ENCODE data around the gene DLG4. TPM values are rescaled to one million over a fixed set of nuclear protein-coding genes. Genes with fewer than 3 reads are reported as not detected.
"Not testable (repeated sequence)": the region's sequence is repeated elsewhere in the genome, so short reads cannot be mapped to it uniquely, and the experiment has no call there.

DLG4 gene
- total RNA-seq, 2 donors from 2014 or later: 9.8 to 16.1 TPM

DNA sequence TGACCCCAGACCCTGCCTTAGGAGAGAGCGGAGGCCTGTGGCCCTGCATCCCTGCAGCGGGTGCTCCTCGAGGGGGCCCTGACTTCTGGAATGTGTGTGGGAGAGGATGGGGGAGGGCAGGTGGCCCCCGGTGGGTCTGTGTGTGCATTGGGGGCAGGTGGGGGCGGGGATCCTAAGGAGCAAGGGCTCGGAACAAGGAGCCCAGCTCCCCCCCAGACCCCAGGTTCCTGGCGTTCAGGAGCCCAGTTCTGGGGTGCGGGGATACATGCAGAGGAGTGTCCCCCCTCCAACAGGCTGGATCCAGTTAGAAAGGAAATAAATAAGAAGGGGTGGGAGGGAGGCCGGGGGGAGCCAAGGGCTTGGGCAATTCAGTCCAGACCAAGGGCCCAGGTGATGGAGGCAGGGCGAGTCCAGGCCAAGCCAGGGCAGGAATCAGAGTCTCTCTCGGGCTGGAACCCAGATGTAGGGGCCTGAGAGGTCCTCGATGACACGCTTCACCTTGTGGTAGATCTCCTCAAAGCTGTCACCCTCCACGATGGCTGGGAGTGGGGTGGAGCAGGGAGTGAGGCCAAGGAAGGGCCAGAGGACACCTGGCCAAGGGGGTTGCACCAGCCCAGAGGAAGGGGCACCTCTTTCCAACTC lies 29.2 kb downstream of the DLG4 start:
- no peak for DNase-seq
- no peaks in the 10 kb centered on the region for H3K9me3 ChIP-seq (ENCODE audit: control insufficient read depth, low read length, poor library complexity, severe bottlenecking)
- H3K4me3 Mint-ChIP-seq: no peak overlapping the region
- H3K27me3 Mint-ChIP-seq: peaks cover 4% of the 10 kb centered on the region
- H3K27ac Mint-ChIP-seq: no peak overlapping the region
- ATAC-seq: no peak
- H3K36me3 Mint-ChIP-seq (ENCODE audit: low read depth): peaks cover 3% of the 10 kb centered on the region
- H3K4me1 Mint-ChIP-seq: peaks cover 11% of the 10 kb centered on the region

DNA sequence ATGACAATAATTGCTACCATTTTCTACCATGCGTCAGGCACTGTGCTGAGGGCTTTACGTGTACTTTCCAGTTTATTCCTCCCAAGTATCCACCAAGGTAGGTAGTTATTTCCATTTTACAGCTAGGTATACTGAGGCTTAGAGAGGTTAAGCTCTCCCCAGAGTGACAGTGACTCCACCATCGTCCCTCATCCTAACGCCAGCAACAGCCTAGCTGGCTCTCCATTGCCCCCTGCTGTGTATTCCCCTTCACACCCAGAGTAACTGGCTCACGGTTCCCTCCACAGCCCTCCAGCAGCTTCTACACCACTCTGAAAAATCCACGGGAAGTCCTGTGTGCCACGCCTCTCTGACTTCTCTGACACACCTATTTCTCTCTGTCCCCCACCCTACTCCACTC lies 33.4 kb downstream of the DLG4 start:
- H3K27ac Mint-ChIP-seq: no peak overlapping the region
- no peaks in the 10 kb centered on the region for H3K9me3 ChIP-seq (ENCODE audit: control insufficient read depth, low read length, poor library complexity, severe bottlenecking)
- ATAC-seq: peak; percentile 32
- no peak for DNase-seq
- H3K36me3 Mint-ChIP-seq (ENCODE audit: low read depth): no peaks in the 10 kb centered on the region
- peaks cover 4% of the 10 kb centered on the region for H3K27me3 Mint-ChIP-seq
- H3K4me1 Mint-ChIP-seq: peaks cover 8% of the 10 kb centered on the region
- H3K4me3 Mint-ChIP-seq: no peak overlapping the region

DNA sequence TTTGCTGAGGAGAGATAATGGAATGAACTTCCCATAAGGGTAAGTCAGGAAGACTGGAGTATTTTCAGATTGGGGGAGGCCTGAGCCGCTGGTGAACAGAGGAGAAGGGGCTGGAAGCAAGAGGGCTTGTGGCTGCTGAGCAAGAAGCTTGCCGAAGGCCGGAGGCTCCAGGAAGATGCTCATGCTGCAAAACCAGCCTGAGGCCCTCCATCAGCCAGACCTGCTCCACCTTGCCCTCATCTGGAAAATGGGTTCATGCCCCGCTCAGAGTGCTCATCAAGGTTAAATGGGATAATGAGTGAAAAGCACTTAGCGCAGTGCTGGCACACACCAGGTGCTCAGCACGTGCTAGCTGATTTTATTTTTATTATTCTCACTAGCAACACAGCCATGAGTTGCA lies 35.0 kb downstream of the DLG4 start:
- Mint-ChIP-seq H3K4me3 (no peak overlapping the region), H3K4me1 (peaks cover 8% of the 10 kb centered on the region), H3K27ac (no peak overlapping the region), H3K27me3 (peaks cover 4% of the 10 kb centered on the region), H3K36me3 (ENCODE audit: low read depth) (no peaks in the 10 kb centered on the region)
- DNase-seq: no peak
- no peak for ATAC-seq
- H3K9me3 ChIP-seq (ENCODE audit: control insufficient read depth, low read length, poor library complexity, severe bottlenecking): no peaks in the 10 kb centered on the region

DNA sequence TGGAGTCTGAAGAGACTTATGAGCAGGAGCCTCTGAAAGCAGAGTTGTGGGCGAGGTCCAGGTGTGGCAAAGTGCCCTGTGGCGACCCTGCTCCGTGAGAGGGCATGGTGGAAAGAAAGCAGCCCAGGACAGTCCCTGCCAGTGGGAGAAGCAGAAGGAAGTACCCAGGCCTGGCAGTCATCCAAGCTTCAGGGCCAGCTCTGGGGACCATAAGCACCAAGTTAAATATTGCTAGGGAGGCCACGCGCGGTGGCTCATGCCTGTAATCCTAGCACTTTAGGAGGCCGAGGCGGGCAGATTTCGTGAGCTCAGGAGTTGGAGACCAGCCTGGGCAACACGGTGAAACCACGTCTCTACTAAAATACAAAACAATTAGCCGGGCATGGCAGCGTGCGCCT lies 35.5 kb downstream of the DLG4 start:
- H3K9me3 ChIP-seq (ENCODE audit: control insufficient read depth, low read length, poor library complexity, severe bottlenecking): no peaks in the 10 kb centered on the region
- Mint-ChIP-seq H3K27me3 (peaks cover 4% of the 10 kb centered on the region), H3K27ac (no peak overlapping the region), H3K4me3 (no peak overlapping the region), H3K4me1 (peaks cover 8% of the 10 kb centered on the region), H3K36me3 (ENCODE audit: low read depth) (no peaks in the 10 kb centered on the region)
- DNase-seq (no peak), ATAC-seq (no peak)

DNA sequence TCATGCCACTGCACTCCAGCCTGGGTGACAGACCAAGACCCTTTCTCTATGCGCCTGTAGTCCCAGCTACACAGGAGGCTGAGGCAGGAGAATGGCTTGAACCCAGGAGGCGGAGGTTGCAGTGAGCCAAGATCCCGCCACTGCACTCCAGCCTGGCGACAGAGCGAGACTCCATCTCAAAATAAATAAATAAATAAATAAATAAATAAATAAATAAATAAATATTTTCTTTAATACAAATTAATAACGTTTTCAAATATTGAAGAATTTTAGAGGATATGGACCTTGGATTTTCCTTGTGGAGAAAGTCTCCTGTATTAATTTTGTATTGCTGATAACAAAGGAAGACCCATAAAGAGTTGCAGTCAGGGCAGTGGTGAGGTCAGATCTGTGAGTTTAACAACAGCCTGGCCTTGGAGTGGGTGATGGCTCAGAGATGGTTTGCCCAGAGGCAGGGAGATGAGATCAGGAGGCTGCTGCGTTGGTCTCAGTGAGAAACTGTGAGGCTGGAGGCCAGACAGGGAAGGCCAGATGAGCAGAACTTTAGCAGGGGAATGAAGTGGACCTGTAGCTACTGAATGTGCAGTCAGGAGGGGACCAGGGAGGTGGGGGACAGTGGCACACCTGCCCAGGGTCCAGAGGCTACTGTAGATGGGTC lies 36.1 kb downstream of the DLG4 start:
- no peak overlapping the region for H3K27ac Mint-ChIP-seq
- ATAC-seq (no peak), DNase-seq (no peak)
- no peaks in the 10 kb centered on the region for H3K9me3 ChIP-seq (ENCODE audit: control insufficient read depth, low read length, poor library complexity, severe bottlenecking)
- peaks cover 8% of the 10 kb centered on the region for H3K4me1 Mint-ChIP-seq
- no peak overlapping the region for H3K4me3 Mint-ChIP-seq
- H3K27me3 Mint-ChIP-seq: peaks cover 4% of the 10 kb centered on the region
- no peaks in the 10 kb centered on the region for H3K36me3 Mint-ChIP-seq (ENCODE audit: low read depth)

DNA sequence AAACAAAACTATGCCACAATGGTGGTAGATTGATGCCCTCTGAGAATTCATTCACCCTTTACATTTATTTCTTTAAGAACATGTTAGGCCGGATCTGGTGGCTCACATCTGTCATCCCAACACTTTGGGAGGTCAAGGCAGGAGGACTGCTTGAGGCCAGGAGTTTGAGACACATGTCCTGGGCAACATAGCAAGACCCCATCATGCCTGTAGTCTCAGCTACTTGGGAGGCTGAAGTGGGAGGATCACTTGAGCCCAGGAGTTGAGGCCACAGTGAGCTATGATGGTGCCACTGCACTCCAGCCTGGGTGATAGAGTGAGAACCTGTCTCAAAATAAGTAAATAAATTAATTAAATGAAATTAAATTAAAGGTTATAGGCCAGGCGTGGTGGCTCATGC lies 37.5 kb downstream of the DLG4 start:
- Mint-ChIP-seq H3K4me1 (peaks cover 15% of the 10 kb centered on the region), H3K27me3 (peaks cover 15% of the 10 kb centered on the region)
- ATAC-seq; DNase-seq; H3K9me3 ChIP-seq (ENCODE audit: control insufficient read depth, low read length, poor library complexity, severe bottlenecking); H3K36me3 Mint-ChIP-seq (ENCODE audit: low read depth); H3K27ac Mint-ChIP-seq; H3K4me3 Mint-ChIP-seq: not testable (repeated sequence)

DNA sequence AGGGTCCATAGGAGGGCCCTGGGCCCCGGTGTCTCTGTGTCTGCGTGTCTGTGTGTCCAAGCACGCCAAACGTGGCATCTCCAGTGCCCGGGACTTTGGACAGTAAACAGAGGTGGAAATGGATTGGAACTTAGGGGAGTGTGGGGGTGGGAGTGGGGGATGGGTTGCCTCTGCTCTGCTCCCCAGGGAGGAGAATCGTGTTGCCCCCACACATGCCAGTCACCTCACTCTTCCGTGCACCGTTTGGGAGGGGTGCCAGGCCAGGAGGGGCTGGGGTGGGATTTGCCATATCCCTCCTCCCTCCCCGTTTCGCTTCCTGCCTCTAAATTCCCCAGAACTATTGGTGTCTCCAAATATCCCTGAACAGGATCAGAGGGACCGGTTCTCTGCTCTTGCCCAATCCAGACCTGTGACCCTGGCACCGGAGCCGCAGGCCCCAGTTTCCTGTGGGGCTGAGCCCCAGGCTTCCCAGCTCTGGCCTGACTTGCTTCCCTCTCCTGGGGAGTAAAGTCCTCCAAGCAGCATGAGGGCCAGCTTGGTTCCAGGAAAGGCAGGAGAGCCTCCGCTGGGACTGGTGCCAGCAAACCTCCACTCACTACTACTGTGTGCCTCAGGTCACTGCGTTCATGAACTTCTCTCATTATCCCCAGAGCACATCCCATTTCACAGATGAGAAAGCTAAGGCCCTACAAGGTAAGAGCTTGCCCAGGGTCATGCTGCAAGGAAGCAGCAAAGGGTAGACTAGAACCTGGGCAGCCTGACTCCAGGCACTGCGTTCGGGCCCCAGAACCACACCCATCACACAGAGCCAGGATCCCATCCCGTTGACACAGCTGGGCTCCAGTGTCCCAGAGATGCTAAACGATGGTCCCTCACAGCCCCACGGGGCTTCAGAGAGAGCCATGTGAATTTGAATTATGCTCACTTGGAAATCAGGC lies 40.0 kb downstream of the DLG4 start, which contains the start of gene ASGR1:
TSS of gene ASGR1 (minus strand) at position 54 of the 938 bp plus-strand sequence. CDS start 807 bp downstream, outside the sequence.
- no peaks in the 10 kb centered on the region for H3K36me3 Mint-ChIP-seq (ENCODE audit: low read depth)
- no peaks in the 10 kb centered on the region for H3K9me3 ChIP-seq (ENCODE audit: control insufficient read depth, low read length, poor library complexity, severe bottlenecking)
- peaks cover 11% of the 10 kb centered on the region for H3K27me3 Mint-ChIP-seq
- H3K4me3 Mint-ChIP-seq: peak within 1 kb of the TSS; percentile 41
- ATAC-seq: no peak
- peaks cover 9% of the 10 kb centered on the region for H3K4me1 Mint-ChIP-seq
- no peak within 1 kb of the TSS for H3K27ac Mint-ChIP-seq
- no peak for DNase-seq

DNA sequence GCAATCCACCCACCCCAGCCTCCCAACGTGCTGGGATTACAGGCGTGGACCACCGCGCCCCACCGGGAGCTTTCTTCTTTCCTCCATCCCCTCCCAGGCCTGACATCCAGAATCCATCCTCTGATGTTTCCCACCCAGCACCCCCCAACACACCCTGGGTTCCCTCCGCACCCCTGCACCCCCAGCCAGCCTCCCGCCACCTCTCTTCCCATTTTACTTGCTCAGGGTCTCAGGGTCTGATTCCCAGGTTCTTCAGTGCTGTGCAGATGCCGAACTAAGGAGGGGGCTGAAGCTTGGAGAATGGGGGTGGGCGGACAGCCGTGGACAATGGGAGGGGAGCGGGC lies 40.7 kb downstream of the DLG4 start:
- Mint-ChIP-seq H3K36me3 (ENCODE audit: low read depth) (no peaks in the 10 kb centered on the region), H3K4me3 (peak overlapping the region; percentile 31), H3K27ac (no peak overlapping the region), H3K27me3 (peaks cover 11% of the 10 kb centered on the region), H3K4me1 (peaks cover 9% of the 10 kb centered on the region)
- no peaks in the 10 kb centered on the region for H3K9me3 ChIP-seq (ENCODE audit: control insufficient read depth, low read length, poor library complexity, severe bottlenecking)
- ATAC-seq (no peak), DNase-seq (no peak)

DNA sequence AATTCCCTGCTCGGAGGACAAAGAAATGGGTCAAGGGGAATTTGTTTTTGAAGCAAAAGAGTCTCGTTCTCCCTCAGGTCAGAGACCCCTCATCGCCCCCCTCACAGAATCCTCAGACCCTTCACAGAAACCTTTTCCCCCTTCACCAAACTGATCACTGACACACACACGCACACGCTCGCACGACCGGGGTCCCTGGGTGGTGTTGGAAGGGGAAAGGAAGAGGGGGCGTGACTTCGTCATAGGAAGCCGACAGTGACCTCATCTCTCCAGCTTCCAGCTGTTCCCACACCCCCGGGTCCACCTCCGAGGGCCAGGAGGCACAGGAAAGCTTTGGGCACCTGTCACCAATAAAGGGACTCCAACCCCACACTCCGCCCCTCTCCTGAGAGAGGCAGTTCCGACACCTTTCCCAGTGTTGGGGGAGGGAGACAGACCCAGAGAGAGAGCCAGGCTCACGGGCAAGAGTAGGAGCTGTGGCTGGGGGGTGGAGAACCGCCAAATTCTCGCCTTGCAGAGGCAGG lies 41.6 kb downstream of the DLG4 start:
- Mint-ChIP-seq H3K27ac (no peak overlapping the region), H3K36me3 (ENCODE audit: low read depth) (no peaks in the 10 kb centered on the region), H3K4me1 (peaks cover 9% of the 10 kb centered on the region), H3K4me3 (peak overlapping the region; percentile 80), H3K27me3 (peaks cover 11% of the 10 kb centered on the region)
- DNase-seq (no peak), ATAC-seq (no peak)
- H3K9me3 ChIP-seq (ENCODE audit: control insufficient read depth, low read length, poor library complexity, severe bottlenecking): no peaks in the 10 kb centered on the region

DNA sequence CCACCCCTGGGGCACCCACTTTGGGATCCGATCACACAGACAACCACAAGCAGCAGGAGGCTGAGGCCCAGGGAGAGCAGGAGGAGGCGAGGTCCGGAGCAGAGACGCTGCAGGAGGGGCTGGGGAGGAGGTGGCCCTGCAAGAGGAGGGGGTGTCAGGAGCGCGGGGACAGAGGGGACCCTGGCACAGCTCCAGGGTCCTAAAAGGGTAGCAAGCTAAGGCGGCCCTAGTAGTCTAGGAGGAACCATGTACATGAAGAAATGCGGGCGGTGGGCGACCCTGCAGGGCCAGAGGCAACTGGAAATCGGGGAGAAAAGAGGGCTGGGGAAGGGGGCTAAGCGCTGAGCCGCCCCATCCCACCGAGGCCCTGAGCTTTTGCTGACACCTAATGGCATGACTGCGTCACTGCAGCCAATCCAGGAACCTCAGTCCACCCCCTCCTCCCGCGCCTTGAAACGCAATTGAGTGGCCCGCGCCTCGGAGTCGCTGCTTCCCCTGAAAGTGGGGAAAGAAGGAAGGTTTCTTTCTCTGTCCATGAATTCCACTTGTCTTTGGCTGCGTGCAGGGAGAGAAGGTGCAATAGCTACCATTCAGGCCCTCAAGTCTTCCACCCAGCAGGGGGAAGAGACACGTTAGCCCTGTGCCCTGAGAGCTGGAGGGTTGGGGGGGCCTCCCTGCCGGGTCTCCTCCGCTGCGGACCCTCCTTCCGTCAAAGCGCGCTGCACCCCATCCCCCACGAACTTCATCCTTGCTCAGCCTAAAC lies 42.3 kb downstream of the DLG4 start:
- no peaks in the 10 kb centered on the region for H3K9me3 ChIP-seq (ENCODE audit: control insufficient read depth, low read length, poor library complexity, severe bottlenecking)
- peak; percentile 84 for ATAC-seq
- peak; percentile 44 to 60 (median 52) for DNase-seq
- H3K36me3 Mint-ChIP-seq (ENCODE audit: low read depth): no peaks in the 10 kb centered on the region
- peaks cover 11% of the 10 kb centered on the region for H3K27me3 Mint-ChIP-seq
- H3K4me1 Mint-ChIP-seq: peaks cover 9% of the 10 kb centered on the region
- peak overlapping the region; percentile 80 for H3K4me3 Mint-ChIP-seq
- no peak overlapping the region for H3K27ac Mint-ChIP-seq

DNA sequence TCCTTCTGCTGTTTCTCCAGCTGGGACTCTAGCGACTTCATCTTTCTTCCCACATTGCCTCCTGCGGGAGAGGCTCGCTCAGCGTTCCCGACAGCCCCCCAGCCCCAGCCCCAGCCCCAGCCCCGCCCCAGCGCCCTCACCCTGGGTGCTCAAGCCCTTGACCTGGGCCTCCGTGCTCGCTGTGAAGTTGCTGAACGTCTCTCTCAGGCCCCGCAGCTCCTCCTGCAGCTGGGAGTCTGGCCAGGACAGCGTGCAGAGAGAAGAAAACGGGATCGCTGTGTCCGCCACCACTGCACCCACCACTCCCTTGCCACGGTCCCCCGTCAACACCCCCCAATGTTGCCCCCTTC lies 42.8 kb downstream of the DLG4 start:
- no peak for DNase-seq
- Mint-ChIP-seq H3K27ac (no peak overlapping the region), H3K4me3 (no peak overlapping the region), H3K36me3 (ENCODE audit: low read depth) (no peaks in the 10 kb centered on the region), H3K27me3 (peaks cover 11% of the 10 kb centered on the region), H3K4me1 (peaks cover 9% of the 10 kb centered on the region)
- ATAC-seq: no peak
- H3K9me3 ChIP-seq (ENCODE audit: control insufficient read depth, low read length, poor library complexity, severe bottlenecking): no peaks in the 10 kb centered on the region

DNA sequence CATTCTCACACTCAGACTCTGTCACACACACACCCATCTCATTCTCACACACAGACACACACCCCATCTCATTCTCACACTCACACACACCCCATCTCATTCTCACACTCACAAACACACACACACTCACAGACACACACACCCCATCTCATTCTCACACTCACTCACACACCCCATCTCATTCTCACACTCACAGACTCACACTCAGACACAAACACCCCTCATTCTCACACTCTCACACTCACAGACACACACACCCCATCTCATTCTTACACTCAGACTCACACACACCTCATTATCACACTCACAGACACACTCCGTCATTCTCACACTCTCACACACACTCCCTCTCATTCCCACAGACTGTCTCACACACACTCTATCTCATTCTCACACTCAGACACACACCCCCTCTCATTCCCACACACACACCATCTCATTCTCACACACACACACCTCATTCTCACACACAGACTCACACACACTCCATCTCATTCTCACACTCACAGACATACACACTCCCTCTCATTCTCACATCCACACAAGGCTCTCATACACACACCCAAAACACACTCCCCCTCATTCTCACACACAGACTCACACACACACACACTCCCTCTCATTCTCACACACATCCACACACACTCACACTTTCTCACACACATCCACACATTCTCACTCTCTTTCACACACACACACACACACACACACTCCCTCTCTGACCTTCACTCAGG lies 43.4 kb downstream of the DLG4 start:
- no peak for ATAC-seq
- H3K9me3 ChIP-seq (ENCODE audit: control insufficient read depth, low read length, poor library complexity, severe bottlenecking): no peaks in the 10 kb centered on the region
- Mint-ChIP-seq H3K27ac (no peak overlapping the region), H3K27me3 (peaks cover 11% of the 10 kb centered on the region), H3K4me1 (peaks cover 9% of the 10 kb centered on the region), H3K36me3 (ENCODE audit: low read depth) (no peaks in the 10 kb centered on the region), H3K4me3 (no peak overlapping the region)
- no peak for DNase-seq

Data from T-helper 17 cell (primary cell).